HCT116 (cell line): ENCODE data around the gene GRIN2C.

Experiments
- EZH2 ChIP-seq: fragments of 200-600 bp; sonication (generic); IDR thresholded peaks from 2 replicates; pipeline ENCODE4 v1.6.1; 2017; ENCODE audit warnings: antibody characterized with exemption, mixed run types
- JUND ChIP-seq: IDR thresholded peaks from 2 replicates; pipeline ENCODE4 v1.6.1; 2012

DNA sequence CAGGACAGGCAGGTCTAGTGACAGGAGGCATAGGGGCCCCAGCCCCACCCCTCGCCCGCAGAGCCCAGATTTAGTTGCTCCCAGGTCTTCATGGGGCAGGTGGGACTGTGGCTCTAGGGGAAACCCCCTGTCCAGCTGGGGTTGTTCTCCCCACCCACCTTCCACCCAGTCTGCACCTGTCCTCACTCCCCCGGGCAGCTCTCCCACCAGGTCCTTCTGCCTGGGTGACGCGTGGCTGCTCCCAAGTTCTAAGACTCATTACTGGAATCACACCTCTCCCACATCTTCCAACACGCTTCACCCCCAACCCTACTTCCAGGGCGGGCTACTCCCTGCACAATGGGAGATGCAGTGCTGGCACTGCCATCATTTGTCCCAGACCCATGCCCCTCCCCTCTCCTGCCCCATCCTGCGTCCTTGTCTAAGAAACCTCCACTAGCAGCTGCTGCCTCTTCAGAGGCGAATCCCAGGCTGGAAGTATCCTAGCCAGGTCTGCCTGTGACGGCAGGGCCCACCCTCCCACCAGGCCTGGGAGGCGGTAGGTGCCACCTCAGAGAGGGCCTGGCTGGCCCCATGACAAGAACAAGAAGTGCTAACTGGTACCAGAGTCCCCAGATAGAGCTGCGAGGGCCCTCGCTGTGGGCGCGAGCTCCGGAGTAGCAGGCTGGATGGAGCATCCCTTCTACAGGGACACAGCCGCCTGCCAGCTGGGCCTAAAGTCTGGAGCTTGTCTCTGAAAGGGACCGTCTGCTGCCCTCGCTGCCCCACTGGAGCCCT lies 22.8 kb downstream of the GRIN2C start:
- no peak for TF ChIP-seq JUND
- TF ChIP-seq EZH2, result no peak
